GM12878 (cell line): ENCODE data around the gene LPIN2. TPM values are rescaled to one million over a fixed set of nuclear protein-coding genes. Genes with fewer than 3 reads are reported as not detected.

Source experiments
- ATAC-seq: fragments of 200-7000 bp; cut with Tn5 transposase; 3 replicates; pipeline ENCODE4 v1.9.1; 2020; ENCODE audit warnings: mild to moderate bottlenecking, moderate library complexity
- BruUV-seq: library from RNA; stranded (reverse); fragments of 400-500 nt; replicated peaks from 2 replicates; lab custom pipeline; 2021; lab: Mats Ljungman, UMichigan
- CTCF ChIA-PET: fragments of 300-600 bp; sonication (Branson Sonifier 250); formaldehyde crosslinking; extraction: SDS; loops from one replicate; lab custom pipeline; 2021; ENCODE audit warnings: inconsistent platforms; lab: Yijun Ruan, JAX
- POLR2A ChIA-PET: fragments of 350-600 bp; formaldehyde crosslinking; extraction: SDS; loops from one replicate; lab custom pipeline; 2021; ENCODE audit warnings: inconsistent platforms; lab: Charles Lee
- RAD21 ChIA-PET: fragments of 300-600 bp; sonication (Branson Sonifier 250); formaldehyde crosslinking; loops from one replicate; lab custom pipeline; 2023; ENCODE audit warnings: antibody characterized with exemption; ENCODE audit not compliant: unreplicated experiment; lab: Charles Lee
- SMC1A ChIA-PET: fragments of 300-600 bp; sonication (Branson Sonifier 250); formaldehyde crosslinking; loops from one replicate; lab custom pipeline; 2023; ENCODE audit not compliant: unreplicated experiment, uncharacterized antibody; lab: Charles Lee
- DNase-seq: peaks from one replicate; pipeline ENCODE4 v3.0.0-alpha.2; 2011; ENCODE audit warnings: low read depth, low spot score
- FAIRE-seq: peaks from 3 replicates; lab custom pipeline; 2011; peaks lifted over from hg19 to GRCh38; lab: Jason Lieb, UNC
- H2AFZ ChIP-seq: 2 replicates; pipeline ENCODE4 v1.6.0; 2011; ENCODE audit warnings: low read depth, low read length, control low read depth; ENCODE audit not compliant: control insufficient read depth
- H3K27ac ChIP-seq: 2 replicates; pipeline ENCODE4 v1.5.1; 2011; ENCODE audit warnings: control low read depth; ENCODE audit not compliant: control insufficient read depth, insufficient read depth
- H3K27me3 ChIP-seq, 2 experiments: replicated peaks in 1 of 2; 2 replicates each; pipeline versions ENCODE4 v1.6.0 to v1.6.1; 2011; ENCODE audit warnings: low read length in 1 of 2; ENCODE audit not compliant: control insufficient read depth in 2 of 2, insufficient read depth in 2 of 2
- H3K36me3 ChIP-seq, 2 experiments: 2 replicates each; pipeline ENCODE4 v1.5.1; 2011; ENCODE audit warnings: low read length in 1 of 2; ENCODE audit not compliant: control insufficient read depth in 2 of 2, insufficient read depth in 2 of 2
- H3K4me1 ChIP-seq: 2 replicates; pipeline ENCODE4 v1.6.1; 2011; ENCODE audit warnings: mild to moderate bottlenecking, low read length, moderate library complexity, mixed read lengths; ENCODE audit not compliant: control insufficient read depth, insufficient read depth
- H3K4me2 ChIP-seq: 2 replicates; pipeline ENCODE4 v1.6.0; 2011; ENCODE audit warnings: control low read depth; ENCODE audit not compliant: control insufficient read depth, insufficient read depth
- H3K4me3 ChIP-seq: fragments of 200-600 bp; sonication (generic); 2 replicates; pipeline ENCODE4 v1.5.1; 2016
- H3K79me2 ChIP-seq: 2 replicates; pipeline ENCODE4 v1.6.0; 2011; ENCODE audit warnings: low read length; ENCODE audit not compliant: control insufficient read depth, insufficient read depth
- H3K9ac ChIP-seq: 2 replicates; pipeline ENCODE4 v1.8.0; 2011; ENCODE audit warnings: low read length, control low read depth, mixed read lengths; ENCODE audit not compliant: control insufficient read depth, insufficient read depth
- H3K9me3 ChIP-seq: replicated peaks from 3 replicates; pipeline ENCODE4 v1.5.1; 2011; ENCODE audit warnings: mild to moderate bottlenecking, low read length; ENCODE audit not compliant: control insufficient read depth, insufficient read depth
- H4K20me1 ChIP-seq: 2 replicates; pipeline ENCODE4 v1.6.0; 2011; ENCODE audit not compliant: control insufficient read depth, insufficient read depth
- ASH2L ChIP-seq: fragments of 300-600, 200-600 bp; sonication (generic); IDR thresholded peaks from 2 replicates; pipeline ENCODE4 v1.6.1; 2017; ENCODE audit warnings: low read depth, mild to moderate bottlenecking, borderline replicate concordance
- CEBPB ChIP-seq, 2 experiments: fragments of 150-350 bp in 1 of 2; IDR thresholded peaks; 2 replicates each; pipeline ENCODE4 v1.6.1; 2012 to 2014; ENCODE audit warnings: low read depth in 2 of 2, low read length in 2 of 2, borderline replicate concordance in 1 of 2, inconsistent platforms in 1 of 2
- EED ChIP-seq: sonication (generic); IDR thresholded peaks from 2 replicates; pipeline ENCODE4 v1.6.1; 2016; ENCODE audit warnings: antibody characterized with exemption, low read depth
- MYB ChIP-seq: fragments of 150-350 bp; IDR thresholded peaks from 2 replicates; pipeline ENCODE4 v1.6.1; 2014; ENCODE audit warnings: mild to moderate bottlenecking, low read depth, low read length, borderline replicate concordance
- MYC ChIP-seq: IDR thresholded peaks from 2 replicates; pipeline ENCODE4 v1.6.1; 2011; ENCODE audit warnings: mild to moderate bottlenecking, low read length, moderate library complexity, inconsistent platforms; ENCODE audit not compliant: insufficient read depth, insufficient replicate concordance, insufficient read length, severe bottlenecking
- POLR2AphosphoS2 ChIP-seq: IDR thresholded peaks from 2 replicates; pipeline ENCODE4 v1.6.1; 2011; ENCODE audit warnings: low read depth, mild to moderate bottlenecking, low read length, improper control_type of control experiment, moderate library complexity
- SIX5 ChIP-seq: IDR thresholded peaks from 2 replicates; pipeline ENCODE4 v1.6.1; 2011; ENCODE audit warnings: mild to moderate bottlenecking, low read depth, low read length, moderate library complexity; ENCODE audit not compliant: severe bottlenecking
- SPI1 ChIP-seq: IDR thresholded peaks from 2 replicates; pipeline ENCODE4 v1.6.1; 2011; ENCODE audit warnings: low read depth, mild to moderate bottlenecking, low read length, moderate library complexity, borderline replicate concordance; ENCODE audit not compliant: insufficient read depth
- TCF12 ChIP-seq: IDR thresholded peaks from 2 replicates; pipeline ENCODE4 v1.6.1; 2011; ENCODE audit warnings: low read depth, mild to moderate bottlenecking, low read length
- WGBS: methylation state at CpG from one replicate; pipeline ENCODE4 v1.1.6; 2016; ENCODE audit warnings: low lambda C conversion rate; ENCODE audit not compliant: insufficient replicate concordance, insufficient coverage; ENCODE audit errors: missing lambda C conversion rate; 5-methylcytosine and 5-hydroxymethylcytosine counted together
- in situ Hi-C: fragments of 300-500 bp; cut with MboI; formaldehyde crosslinking; loops from 9 replicates; pipeline ENCODE4 v1.14.3; 2018; ENCODE audit warnings: mixed read lengths
- intact Hi-C: fragments of 100-400 bp; cut with micrococcal nuclease; formaldehyde crosslinking; loops from one replicate; pipeline ENCODE4 v1.14.2; 2022; ENCODE audit not compliant: unreplicated experiment
- polyA plus RNA-seq, 11 experiments: library from polyadenylated mRNA; depleted of rRNA in 4 of 11; unstranded in 6 of 11; stranded (reverse) in 5 of 11; fragments of >200 nt; fragmentation: Nextera tagmentation in 4 of 11; fragmentation: Illumina TruSeq in 1 of 11; extraction: Ambion mirVana in 4 of 11; extraction: Trizol in 1 of 11; gene quantifications; 1 replicate in 1 of 11; 2 replicates in 10 of 11; pipeline versions ENCODE4 v1.2.1 to v1.2.3, GENCODE V29; 2011 to 2016; ENCODE audit warnings: inconsistent platforms in 2 of 11, missing spikeins in 2 of 11, low read depth in 1 of 11
- total RNA-seq, 4 experiments: library from RNA; depleted of rRNA in 3 of 4; stranded (reverse); fragments of >200 nt in 3 of 4; fragmentation: Illumina TruSeq in 1 of 4; extraction: Trizol in 1 of 4; gene quantifications; 2 replicates each; pipeline versions ENCODE4 v1.2.1 to v1.2.3, GENCODE V29; 2013 to 2021
- TF ChIP-seq, protein P1 (sequence below): fragments of 450-650 bp; IDR thresholded peaks from 2 replicates; pipeline ENCODE4 v1.6.1; 2016; ENCODE audit warnings: mild to moderate bottlenecking, moderate library complexity, borderline replicate concordance
- TF ChIP-seq, protein P2 (sequence below), 3 experiments: IDR thresholded peaks in 2 of 3; conservative IDR thresholded peaks in 1 of 3; 2 replicates each; pipeline ENCODE4 v1.5.1; 2011; ENCODE audit warnings: low read depth in 3 of 3, low read length in 3 of 3, mild to moderate bottlenecking in 3 of 3, control low read depth in 2 of 3, moderate library complexity in 2 of 3, inconsistent platforms in 1 of 3, mixed read lengths in 1 of 3; ENCODE audit not compliant: control insufficient read depth in 2 of 3, insufficient read depth in 1 of 3; ENCODE audit errors: extremely low read depth in 1 of 3

The LPIN2 gene
- total and polyA plus RNA-seq, 10 of the 15 experiments (the other 5 are each of a cell fraction or from before 2014, with no cell fraction given), result 4.1 to 28.0 (median 15.9) TPM

DNA sequence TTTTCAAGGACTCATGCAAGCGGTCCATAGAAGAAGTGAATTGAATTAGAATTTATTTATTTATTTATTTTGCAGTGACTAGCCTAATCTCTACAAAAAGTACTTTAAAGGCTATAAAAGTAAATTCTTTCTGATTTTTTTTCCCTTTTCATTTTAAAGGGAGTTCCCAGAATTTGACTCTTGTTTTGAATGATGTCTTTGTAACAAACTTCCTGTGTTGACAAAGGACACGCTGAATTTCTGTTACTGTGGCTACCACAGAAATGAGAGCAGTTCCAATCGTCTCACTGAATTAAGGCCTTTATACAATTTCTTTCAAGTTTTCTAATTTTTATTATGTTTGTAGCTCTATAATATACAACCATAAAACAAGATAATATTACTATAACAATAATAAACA lies 46.3 kb upstream of the LPIN2 start (continued):
- TF ChIP-seq, protein P1, sequence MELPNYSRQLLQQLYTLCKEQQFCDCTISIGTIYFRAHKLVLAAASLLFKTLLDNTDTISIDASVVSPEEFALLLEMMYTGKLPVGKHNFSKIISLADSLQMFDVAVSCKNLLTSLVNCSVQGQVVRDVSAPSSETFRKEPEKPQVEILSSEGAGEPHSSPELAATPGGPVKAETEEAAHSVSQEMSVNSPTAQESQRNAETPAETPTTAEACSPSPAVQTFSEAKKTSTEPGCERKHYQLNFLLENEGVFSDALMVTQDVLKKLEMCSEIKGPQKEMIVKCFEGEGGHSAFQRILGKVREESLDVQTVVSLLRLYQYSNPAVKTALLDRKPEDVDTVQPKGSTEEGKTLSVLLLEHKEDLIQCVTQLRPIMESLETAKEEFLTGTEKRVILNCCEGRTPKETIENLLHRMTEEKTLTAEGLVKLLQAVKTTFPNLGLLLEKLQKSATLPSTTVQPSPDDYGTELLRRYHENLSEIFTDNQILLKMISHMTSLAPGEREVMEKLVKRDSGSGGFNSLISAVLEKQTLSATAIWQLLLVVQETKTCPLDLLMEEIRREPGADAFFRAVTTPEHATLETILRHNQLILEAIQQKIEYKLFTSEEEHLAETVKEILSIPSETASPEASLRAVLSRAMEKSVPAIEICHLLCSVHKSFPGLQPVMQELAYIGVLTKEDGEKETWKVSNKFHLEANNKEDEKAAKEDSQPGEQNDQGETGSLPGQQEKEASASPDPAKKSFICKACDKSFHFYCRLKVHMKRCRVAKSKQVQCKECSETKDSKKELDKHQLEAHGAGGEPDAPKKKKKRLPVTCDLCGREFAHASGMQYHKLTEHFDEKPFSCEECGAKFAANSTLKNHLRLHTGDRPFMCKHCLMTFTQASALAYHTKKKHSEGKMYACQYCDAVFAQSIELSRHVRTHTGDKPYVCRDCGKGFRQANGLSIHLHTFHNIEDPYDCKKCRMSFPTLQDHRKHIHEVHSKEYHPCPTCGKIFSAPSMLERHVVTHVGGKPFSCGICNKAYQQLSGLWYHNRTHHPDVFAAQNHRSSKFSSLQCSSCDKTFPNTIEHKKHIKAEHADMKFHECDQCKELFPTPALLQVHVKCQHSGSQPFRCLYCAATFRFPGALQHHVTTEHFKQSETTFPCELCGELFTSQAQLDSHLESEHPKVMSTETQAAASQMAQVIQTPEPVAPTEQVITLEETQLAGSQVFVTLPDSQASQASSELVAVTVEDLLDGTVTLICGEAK, result no peak

DNA sequence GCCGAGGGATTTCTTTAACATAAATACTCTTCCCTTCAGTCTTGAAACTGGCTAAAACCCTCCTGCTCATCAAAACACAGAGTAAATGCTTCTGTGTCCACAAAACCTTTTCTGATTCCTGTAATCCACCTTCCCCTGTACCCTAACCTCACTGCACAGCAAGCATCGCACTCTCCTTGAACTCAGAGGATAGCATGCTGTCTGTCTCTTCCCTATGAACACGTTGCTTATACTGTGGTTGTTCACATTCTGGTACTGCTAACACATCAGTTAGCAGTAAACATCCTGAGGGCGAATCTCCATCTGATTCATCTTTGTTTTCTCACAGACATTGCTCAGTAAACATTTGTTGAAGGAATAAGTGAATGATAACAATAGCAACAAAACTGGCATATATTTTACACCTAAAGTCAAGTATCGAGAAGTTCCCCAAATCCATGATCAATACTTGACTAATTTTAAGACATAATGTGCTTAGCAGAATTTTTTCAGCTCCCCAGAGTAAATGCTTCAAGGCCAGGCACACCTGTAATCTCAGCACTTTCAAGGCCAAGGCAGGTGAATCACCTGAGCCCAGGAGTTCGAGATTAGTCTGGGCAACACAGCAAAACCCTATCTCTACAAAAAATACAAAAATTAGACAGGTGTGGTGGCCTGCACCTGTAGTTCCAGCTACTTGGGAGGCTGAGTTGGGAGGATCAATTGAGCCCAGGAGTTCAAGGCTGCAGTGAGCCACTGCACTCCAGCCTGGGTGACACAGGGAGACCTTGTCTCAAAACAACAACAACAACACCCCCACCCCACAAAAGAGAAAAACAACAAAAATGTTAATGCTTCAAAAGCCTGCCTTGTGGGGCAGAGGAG lies 45.6 kb upstream of the LPIN2 start:
- SMC1A ChIA-PET, result interaction anchor here (0.6 to 7.4 kb wide), 5 partner anchors 10 to 94 kb away, joined by 3 to 78 read pairs (median 4); no protein-coding TSS in a partner anchor
- ATAC-seq (no peak), DNase-seq (no peak), FAIRE-seq (no peak)
- Histone ChIP-seq H3K4me1 (peaks cover 32% of the 10 kb centered on the region), H3K9me3 (peaks cover 2% of the 10 kb centered on the region; the same call in 2 of the 3 replicates), H3K27ac (no peak overlapping the region), H4K20me1 (no peaks in the 10 kb centered on the region), H3K4me2 (no peak overlapping the region), H3K4me3 (no peak overlapping the region), H3K9ac (no peak overlapping the region), H3K79me2 (no peaks in the 10 kb centered on the region), H3K27me3 (no peaks in the 10 kb centered on the region), H2AFZ (no peak overlapping the region; the same call in 1 of the 2 replicates), H3K36me3 (no peaks in the 10 kb centered on the region)
- BruUV-seq, result no TSS peak
- RAD21 ChIA-PET, result interaction anchor here (1.0 to 1.4 kb wide), 2 partner anchors 62 to 65 kb away, joined by 3 read pairs; no protein-coding TSS in a partner anchor
- CTCF ChIA-PET, result interaction anchor here (0.7 to 7.8 kb wide), 2 partner anchors 63 to 73 kb away, joined by 3 to 131 read pairs; no protein-coding TSS in a partner anchor
- in situ Hi-C loops, result no loop called here
- intact Hi-C loops, result no loop called here
- TF ChIP-seq ASH2L (no peak), POLR2AphosphoS2 (no peak), TCF12 (no peak), SIX5 (no peak), MYC (no peak), EED (no peak), CEBPB (IDR thresholded peaks at IDR 0.05; ENCODE audit: borderline replicate concordance in 1 of 2, low read depth in 2 of 2, low read length in 2 of 2) (no peak), MYB (no peak), SPI1 (no peak)
- TF ChIP-seq, protein P2, sequence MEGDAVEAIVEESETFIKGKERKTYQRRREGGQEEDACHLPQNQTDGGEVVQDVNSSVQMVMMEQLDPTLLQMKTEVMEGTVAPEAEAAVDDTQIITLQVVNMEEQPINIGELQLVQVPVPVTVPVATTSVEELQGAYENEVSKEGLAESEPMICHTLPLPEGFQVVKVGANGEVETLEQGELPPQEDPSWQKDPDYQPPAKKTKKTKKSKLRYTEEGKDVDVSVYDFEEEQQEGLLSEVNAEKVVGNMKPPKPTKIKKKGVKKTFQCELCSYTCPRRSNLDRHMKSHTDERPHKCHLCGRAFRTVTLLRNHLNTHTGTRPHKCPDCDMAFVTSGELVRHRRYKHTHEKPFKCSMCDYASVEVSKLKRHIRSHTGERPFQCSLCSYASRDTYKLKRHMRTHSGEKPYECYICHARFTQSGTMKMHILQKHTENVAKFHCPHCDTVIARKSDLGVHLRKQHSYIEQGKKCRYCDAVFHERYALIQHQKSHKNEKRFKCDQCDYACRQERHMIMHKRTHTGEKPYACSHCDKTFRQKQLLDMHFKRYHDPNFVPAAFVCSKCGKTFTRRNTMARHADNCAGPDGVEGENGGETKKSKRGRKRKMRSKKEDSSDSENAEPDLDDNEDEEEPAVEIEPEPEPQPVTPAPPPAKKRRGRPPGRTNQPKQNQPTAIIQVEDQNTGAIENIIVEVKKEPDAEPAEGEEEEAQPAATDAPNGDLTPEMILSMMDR (IDR thresholded peaks at IDR 0.05 in 2 of 3, conservative IDR thresholded peaks at IDR 0.05 in 1 of 3; ENCODE audit: control insufficient read depth in 2 of 3, extremely low read depth in 1 of 3, insufficient read depth in 1 of 3, low read depth in 3 of 3, low read length in 3 of 3), result no peak
- POLR2A ChIA-PET, result no interaction called here
- 69% methylated on average over 6 of the region's 6 CpGs for WGBS
